HG02970 (cell line): Measurements from ENCODE around the gene SCAANT1.

Experiments used
- ATAC-seq: cut with Tn5 transposase; IDR thresholded peaks from one replicate; pipeline ENCODE4 v1.9.1; 2021; ENCODE audit warnings: mild to moderate bottlenecking, moderate library complexity, moderate number of reproducible peaks; ENCODE audit not compliant: unreplicated experiment, low FRiP score

Gene SCAANT1

DNA sequence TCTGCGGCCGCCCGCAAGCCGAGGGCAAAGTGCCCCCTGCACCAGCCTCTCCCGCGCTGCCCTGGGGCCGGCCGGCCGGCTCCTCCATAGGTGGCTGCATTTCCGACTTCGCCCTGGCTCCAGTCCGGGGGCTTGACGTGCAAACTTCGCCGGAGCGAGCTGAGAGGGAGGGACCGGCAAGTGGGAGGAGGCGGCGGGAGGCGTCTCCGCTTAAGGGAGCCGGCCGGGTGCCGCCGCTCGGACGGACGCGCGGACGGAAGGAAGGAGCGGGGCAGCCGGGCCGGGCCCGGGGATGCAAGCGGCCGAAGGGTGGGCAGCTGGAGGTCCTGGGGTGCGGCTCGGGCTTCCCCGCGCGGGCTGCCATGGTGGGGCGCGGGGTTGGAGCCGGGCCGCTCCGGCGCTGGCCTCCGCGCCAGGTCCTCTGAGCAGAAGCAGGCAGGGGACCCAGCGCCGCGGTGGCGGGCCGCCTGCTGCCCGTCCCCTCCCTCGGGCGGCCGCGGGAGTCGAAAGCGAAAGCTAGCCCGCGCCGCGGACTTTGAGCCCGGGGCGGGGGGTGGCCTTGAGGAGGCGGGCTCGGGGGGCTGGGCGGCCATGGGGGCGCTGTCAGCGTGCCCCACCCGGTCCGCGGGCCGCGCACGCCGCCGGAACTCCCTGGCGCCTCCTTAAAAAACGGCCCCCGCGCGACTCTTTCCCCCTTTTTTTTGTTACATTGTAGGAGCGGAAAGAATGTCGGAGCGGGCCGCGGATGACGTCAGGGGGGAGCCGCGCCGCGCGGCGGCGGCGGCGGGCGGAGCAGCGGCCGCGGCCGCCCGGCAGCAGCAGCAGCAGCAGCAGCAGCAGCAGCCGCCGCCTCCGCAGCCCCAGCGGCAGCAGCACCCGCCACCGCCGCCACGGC is at the start of gene SCAANT1:
SCAANT1 (minus strand) TSS at position 511 of the 895 bp plus-strand sequence.
- peak; percentile 75 for ATAC-seq

DNA sequence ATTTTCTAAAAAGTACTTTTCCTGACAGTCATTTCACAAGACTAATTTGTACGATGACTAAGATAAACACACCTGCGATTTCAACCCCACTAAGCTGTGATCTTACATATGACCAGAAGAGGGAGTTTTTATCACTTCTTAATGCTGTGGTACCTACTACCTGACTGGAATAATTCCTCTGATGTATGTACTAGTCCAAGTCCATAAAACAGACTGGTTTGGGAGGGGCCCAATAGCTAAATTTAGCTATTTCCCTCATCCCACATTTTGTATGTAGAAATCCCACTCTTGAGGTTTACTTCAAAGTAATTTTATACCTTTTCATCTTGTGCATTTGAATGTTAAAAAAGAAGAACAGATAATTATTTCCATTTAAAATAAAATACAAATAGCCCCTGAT is 49.7 kb upstream of the SCAANT1 start:
- peak; percentile 85 for ATAC-seq

DNA sequence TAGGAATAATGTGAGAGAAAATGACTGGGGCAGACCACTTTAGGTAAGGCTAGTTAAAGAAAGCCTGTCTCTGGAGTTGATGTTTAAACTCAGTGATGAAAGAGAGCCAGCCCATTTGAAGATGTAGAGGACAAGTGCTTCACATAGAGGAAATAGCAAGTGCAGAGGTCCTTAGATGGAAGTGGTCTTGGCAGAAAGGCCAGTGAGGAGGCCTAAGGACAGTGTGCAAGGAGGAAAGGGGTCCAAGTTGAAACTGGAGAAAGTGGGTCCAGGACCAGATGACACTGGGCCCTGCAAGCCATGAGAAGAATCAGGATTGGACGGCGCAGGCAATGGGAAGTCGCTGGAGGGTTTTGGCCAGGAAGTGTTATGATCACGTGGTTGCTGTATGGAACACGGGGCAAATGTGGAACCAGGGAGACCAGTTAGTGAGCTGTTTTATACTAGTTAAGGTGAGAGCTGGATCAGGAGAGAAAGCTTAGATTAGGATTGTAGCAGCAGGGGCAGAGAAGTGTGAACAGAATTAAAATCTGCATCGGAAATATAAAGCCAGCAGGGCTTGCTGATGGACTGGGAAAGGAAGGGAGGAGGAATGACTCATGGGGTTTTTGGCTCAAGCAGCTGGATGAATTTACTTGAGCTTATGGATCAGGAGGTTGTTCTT is 48.0 kb upstream of the SCAANT1 start:
- no peak for ATAC-seq

DNA sequence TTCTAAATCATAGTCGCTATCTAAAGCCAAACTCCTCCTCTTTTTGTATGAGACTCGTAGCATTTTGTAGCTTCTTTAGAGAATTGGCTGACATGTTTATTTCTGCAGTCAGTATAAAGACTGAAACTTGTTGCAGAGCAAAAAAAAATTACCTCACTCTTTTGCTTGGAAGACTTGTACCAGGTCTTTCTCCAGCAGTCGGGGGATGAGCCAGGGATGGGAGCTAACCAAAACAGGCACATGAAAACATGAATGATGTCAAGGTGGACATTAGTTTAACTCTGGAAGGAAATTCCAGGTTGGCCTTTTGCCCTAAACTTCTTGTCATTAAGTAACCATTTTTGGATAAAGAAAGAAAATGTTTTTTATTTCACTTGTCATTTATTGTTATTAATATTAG is 47.0 kb upstream of the SCAANT1 start:
- ATAC-seq, result no peak

DNA sequence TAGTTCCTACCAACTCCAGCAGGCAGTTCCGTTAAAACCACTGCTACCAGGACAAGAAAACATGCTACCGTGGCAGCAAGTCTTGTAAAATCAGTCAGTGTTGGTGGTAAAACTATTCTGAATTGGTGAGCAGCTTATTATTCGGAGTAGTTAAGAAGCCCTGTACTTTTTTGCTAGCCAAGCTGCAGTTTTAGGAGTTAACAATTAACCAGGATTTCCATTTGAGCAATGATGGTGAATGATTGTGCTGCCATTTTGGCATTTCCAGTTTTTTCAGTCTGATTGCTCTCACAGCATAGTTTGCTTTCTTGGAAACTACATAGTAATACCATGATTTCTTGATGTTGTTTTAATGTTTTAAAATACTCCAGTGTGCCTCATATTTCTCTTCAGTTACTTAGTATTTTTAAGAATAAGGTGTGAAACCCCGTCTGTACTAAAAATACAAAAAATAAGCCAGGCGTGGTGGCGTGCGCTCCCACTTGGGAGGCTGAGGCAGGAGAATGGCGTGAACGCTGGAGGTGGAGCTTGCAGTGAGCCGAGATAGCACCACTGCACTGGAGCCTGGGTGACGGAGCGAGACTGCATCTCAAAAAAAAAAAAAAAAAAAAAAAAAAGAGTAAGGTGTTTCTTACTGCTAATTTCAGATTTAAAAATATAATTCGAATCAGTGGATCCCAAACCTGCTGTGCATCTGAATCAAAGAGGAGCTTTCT is 43.8 kb upstream of the SCAANT1 start:
- no peak for ATAC-seq

DNA sequence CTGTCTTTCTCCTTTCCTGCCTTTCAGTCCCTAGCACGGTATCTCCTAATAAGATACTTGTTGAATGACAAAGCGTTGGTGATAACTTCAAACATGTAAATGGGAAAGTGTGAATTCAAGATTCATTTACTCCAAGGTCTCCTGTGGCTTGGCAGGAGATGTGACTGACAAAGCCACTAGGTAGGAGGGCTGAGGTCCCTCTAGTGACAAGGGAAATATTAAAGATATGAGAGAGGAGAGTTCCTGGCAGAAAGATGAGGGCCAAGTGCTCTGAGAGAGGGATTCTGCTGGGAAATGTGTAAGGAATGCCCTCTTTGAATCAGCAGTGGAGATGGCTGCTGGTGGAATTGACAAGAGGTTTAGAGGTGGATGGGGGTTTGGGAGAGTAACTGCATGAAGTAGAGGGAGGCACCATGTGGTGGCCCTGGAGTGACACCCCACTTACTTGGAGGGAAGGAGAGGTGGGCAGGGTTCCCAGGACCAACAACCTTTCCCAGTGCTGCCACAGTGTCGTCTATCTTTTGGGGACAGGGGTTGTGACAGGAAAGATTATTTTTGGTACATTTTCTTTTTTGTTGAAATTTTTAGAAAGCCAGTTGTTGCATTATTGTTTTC is 43.0 kb upstream of the SCAANT1 start:
- ATAC-seq, result no peak

DNA sequence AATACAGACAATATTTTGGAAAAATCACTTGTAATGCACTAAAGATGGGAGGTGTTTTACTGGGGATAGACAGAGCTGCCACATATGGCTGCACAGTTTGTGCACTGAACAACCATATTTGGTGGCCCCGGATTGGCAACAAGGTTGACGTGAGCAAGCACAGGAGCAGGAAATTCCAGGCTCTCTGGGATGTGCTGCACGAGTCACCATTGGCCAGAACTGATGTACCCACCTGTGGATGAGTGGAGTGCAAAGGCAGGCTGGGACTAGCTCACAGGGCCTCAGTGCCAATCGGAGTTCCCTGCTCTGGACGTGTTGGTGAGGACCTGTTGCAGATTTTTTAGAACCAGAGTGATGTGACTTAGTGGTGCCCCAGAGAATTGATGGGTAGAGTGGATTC is 42.0 kb upstream of the SCAANT1 start:
- no peak for ATAC-seq

DNA sequence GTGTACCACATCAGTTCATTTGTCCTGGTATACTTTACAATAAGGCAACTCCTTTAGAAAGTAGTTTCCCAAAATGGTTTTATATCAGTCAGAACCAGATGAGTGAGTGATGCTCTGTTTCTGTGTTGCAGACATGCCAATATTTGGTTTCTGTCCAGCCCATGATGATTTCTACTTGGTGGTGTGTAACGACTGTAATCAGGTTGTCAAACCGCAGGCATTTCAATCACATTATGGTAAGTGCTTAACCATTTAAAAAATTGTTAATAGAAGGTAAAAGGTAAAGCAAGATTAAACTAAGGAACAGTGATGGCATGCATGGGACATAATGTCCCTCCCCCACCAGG is 40.0 kb upstream of the SCAANT1 start:
- ATAC-seq, result no peak

DNA sequence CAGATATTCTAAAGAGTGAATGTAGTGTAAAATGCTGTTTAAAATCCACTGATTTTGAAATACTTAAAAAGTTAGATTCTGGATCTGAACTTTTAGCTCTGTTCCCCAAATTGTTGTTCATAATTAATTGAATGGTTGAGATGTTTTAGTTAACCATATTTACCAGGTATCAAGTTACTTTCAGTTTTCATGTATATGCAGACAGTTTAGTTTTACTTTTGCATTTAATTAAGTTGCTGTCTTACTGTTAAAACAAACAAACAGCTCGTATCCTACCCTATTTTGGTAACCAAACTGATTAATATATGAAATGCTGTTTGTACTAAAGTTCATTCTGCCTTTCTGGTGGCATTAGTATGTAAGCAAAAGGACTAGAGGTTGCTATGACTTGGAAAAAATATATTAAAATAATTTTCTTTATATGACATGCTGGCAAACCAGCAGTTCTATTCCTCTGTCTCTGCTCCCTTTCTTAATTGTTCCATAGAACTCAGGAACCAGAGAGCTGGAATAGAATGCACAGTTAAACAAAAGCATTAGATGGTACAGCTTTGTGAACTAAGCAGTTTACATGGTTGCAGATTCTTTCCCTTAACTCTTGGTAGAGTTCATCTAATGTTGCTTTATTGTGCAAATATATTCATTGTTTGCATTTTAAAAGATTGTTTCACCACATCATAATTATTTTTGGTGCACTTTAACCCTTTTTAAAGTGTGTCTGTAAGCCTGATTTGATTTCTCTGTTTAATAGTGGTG is 39.5 kb upstream of the SCAANT1 start:
- no peak for ATAC-seq

DNA sequence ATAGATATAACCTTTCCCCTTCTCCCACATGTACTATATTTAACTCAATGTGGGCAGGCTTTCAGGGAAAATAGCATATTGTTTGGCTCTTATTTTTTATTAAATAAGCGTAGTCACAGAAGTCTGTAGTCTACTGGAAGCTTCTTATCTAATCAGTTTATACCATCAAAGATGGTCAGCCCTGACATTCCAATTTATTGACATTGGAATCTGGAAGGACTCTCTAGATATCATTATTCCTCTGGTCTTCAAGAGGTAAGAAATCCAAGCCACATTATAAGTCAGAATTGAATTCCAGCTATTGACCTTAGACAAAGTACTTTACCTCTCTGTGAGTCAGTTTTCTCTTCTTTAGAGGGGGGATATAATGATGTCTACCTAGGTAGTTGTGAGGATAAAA is 38.5 kb upstream of the SCAANT1 start:
- no peak for ATAC-seq

DNA sequence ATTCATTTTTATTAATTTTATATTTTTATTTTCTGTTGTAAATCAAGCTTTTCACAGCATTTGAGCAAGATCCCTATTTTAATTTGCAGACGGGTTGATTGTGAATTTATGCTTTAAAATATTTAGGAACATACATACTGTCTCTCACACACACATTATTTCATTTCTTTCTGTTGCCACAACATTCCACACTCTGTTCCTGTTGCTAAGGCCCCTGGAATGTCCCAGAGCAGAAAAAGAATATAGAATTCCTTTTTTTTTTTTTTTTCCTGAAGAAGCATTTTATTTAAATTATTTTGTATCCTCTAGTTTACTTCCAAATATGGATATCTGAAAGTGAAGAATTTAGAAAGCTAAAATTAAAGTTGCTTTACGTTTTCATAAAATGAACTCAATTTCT is 36.8 kb upstream of the SCAANT1 start:
- no peak for ATAC-seq

DNA sequence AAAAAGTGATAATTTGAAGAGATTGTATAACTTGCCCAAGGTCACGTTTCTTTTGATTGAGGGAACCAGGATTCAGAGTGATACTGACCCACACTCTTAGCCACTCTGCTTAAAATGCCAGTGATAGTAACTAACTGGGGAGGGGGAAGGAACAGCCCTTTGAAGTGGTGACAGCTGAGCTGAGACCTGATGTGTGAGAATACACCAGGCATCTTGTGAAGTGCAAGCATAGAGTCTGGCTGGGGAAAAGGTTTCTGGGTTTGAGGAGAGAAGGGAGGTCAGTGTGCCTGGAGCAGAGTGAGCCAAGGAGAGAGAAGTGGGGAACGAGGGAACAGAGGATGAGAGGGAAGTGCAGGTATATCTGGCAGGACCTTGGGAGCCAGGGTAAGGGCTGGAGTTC is 35.4 kb upstream of the SCAANT1 start:
- ATAC-seq, result no peak

DNA sequence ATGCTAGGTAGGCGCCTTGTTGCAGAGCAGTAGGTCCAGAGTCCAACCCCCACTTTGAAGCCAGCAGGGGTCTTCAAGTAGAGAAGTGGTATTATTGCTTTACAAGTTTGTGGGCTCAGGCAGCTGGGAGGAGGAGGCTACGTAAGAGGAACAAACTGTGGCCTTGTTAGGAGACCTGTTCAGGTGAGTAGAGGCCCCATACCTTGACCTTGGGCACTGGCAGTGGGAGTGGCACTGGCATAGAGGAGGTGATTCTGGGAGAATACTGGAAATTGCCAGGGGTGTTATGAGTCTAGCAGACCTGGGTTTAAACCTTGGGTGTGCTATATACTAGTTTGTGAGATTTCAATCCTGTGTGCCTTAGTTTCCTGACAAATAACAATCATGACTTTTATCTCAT is 34.6 kb upstream of the SCAANT1 start:
- no peak for ATAC-seq

DNA sequence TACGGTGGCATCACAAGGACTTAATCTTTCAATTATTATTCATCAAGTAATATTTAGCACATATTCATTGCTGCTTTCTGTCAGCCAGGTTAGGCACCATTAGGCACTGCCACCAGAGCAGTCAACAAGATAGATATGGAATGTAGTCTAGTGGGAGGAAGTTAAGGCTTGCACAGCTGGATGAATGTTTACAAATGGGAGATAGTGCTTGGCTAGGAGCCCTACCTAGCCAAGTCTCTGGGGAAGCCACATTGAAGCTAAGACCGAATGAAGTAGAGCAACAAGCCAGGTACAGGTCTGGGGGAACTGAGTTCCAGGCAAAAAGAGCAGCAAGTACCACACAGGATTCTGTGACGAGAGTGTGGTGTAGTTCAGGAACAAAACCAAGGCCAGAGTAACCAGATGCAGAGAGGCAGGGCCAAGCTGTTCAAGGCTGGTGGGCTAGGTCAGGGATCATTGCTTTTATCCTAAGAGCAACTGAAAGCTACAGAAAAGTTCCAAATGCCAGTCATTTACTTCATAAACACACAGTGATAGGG is 33.4 kb upstream of the SCAANT1 start:
- ATAC-seq, result no peak

DNA sequence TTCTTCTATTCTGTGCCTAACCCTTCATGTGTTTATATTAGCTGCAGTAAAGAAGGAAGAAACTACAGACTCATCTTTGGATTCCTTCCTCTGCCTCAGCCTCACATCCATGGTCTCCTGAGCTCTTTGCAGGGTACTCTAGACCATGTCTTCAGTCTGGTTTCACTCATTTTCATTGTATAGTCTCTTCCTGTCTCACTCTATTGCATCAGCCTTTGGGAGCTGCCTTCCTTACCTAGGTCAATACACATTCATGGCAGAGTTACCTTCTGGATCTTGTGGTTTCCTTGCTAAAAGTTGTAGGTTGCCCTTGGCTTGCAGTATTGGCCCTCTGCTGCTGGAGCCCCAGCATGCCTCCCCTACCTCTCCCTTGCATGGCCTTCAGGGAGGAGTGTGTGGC is 31.5 kb upstream of the SCAANT1 start:
- no peak for ATAC-seq

DNA sequence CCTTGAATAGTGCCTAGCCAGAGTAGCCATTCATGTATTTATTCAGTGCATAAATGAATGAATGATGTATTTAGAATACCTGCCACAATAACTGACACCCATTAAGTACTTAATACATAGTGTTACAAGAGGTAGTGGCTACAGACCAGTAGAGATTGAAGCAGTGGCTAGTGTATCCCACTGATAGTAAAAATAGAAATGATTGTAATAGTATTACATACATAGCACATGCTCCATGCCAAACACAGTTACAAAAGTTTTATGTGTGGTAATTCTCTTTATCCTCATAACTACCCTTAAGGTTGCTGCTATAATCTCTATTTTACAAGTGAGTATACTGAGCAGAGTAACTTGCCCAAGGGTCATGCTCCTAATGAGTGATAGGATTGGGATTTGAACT is 30.3 kb upstream of the SCAANT1 start:
- ATAC-seq, result no peak

DNA sequence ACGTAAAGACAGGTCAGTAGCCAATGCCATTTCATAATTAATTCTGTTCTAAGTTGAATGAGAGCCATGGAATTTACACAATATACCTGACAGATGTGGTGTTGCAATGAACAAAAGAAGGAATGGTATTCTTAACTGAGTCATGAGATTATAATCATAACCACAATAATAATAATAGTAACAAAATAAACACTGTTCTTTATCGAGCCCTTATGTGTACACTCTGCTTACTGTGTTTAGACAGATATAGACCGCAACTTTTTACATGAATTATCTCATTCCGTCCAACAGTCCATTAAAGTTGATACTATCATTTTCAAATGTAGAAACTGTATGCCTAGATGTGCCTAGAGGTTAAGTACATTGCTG is 28.2 kb upstream of the SCAANT1 start:
- ATAC-seq, result no peak

DNA sequence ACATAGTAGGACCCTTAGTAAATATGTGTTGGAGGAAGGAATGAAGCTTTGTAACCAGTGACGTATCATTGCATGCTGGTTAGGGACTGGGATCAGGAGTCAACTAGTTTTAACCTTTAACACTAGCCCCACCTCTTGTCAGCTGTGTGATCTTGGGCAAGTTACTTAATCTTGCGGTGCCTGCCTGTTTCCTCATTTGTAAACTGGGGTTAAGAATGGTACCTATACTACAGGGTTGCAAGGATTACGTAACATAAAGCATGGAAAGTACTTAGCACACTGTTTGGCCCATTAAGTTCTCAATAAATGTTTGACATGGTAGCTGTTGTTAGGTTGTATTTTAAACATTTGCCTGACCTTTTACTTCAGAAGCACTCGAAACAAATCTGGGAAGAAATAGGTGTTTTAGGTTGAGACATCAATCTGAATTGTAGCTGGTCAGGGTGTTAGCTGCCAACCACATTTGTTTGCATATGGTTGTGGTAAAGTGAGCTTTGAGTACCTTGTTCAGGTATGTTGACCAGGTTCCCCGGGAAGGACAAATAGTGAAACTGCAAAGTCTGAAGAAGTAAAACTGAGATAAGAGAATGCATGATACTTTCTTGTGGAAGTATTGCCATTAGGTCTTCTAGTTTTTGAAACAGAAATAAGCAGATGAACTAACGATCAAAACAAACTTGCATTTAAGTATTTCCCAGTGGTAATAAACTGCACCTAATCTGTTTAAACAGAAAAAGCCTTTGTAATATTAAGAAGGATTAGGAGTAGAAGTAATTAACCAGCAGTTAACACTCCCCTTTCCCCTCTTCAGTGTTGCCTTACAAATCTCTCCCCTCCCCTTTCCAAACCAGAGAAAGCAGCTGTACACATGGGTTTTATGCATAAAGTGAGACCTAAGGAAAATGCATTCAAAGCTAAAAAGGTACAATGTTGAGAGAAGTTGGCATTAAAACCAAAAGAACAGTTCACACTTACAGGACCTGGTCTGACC is 25.8 kb upstream of the SCAANT1 start:
- peak; percentile 47 for ATAC-seq

DNA sequence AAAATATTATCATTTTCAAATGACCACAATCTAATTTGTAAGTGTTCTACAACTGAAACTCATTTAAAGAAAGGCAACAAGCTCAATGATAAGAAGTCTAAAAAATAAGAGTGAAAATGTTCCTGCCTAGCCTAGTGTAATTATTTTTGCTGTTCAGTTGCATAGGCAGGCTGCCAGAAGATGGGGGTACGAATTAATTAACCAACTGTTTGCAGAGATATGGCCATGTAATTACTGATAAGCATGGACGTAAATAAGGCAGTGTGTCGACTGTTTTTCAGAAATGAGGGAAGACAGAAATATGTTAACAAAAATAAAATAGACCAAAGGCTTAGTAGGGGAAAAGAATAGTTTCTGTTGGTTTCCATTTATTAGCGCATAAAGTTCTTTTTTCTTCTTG is 24.7 kb upstream of the SCAANT1 start:
- no peak for ATAC-seq
